ENCODE measurements around the gene TCEAL1.

TCEAL1 gene

GRCh38 chrX:103678199-103678993 lies 49.6 kb downstream of the TCEAL1 start:
- DNase-seq (ENCODE audit: low read depth in 1 of 2, low spot score in 1 of 2): no peak
